Suppressor macrophage (primary cell): ENCODE data around the gene MID1.

Experiments used
- DNase-seq, 4 experiments: peaks; one replicate each; pipeline ENCODE4 v3.0.0-alpha.2; 2020 to 2022

Gene MID1

GRCh38 chrX:10484683-10485247, 135.6 kb downstream of the MID1 start:
- no peak for DNase-seq

GRCh38 chrX:10483191-10483831, 137.1 kb downstream of the MID1 start:
- no peak for DNase-seq

GRCh38 chrX:10482708-10483107, 137.7 kb downstream of the MID1 start:
- no peak for DNase-seq

- no peak for DNase-seq
Observed at GRCh38 chrX:10482261-10482660, 138.1 kb downstream of the MID1 start.

- DNase-seq = no peak
Observed at GRCh38 chrX:10480861-10481260, 139.5 kb downstream of the MID1 start.

- no peak for DNase-seq
Observed at GRCh38 chrX:10479508-10479907, 140.9 kb downstream of the MID1 start.

GRCh38 chrX:10477525-10477924, 142.9 kb downstream of the MID1 start:
- no peak for DNase-seq

- no peak for DNase-seq
Observed at GRCh38 chrX:10474913-10475568, 145.3 kb downstream of the MID1 start.

- DNase-seq = no peak
Observed at GRCh38 chrX:10474510-10474909, 145.9 kb downstream of the MID1 start.

- DNase-seq = no peak
Observed at GRCh38 chrX:10471418-10471817, 149.0 kb downstream of the MID1 start.

- no peak for DNase-seq
Observed at GRCh38 chrX:10470009-10470408, 150.4 kb downstream of the MID1 start.

GRCh38 chrX:10467793-10468192, 152.6 kb downstream of the MID1 start:
- peak; percentile 38 to 76 (median 54) for DNase-seq

- DNase-seq = no peak
Observed at GRCh38 chrX:10465254-10465653, 155.1 kb downstream of the MID1 start.

GRCh38 chrX:10457092-10457491, 163.3 kb downstream of the MID1 start:
- DNase-seq = peak; percentile 2 to 54 (median 38)

- no peak for DNase-seq
Observed at GRCh38 chrX:10453945-10454344, 166.4 kb downstream of the MID1 start.

GRCh38 chrX:10450959-10451355, 169.4 kb downstream of the MID1 start:
- DNase-seq = no peak

- DNase-seq = no peak
Observed at GRCh38 chrX:10450229-10450958, 170.0 kb downstream of the MID1 start.

GRCh38 chrX:10447564-10448214, 172.7 kb downstream of the MID1 start:
- no peak for DNase-seq

- peak in 1 of 4 experiments; percentile 1 for DNase-seq
Observed at GRCh38 chrX:10444204-10444603, 176.2 kb downstream of the MID1 start.

- DNase-seq = no peak
Observed at GRCh38 chrX:10441464-10441863, 178.9 kb downstream of the MID1 start.

- no peak for DNase-seq
Observed at GRCh38 chrX:10433296-10433965, 187.0 kb downstream of the MID1 start.

- DNase-seq = no peak
Observed at GRCh38 chrX:10429908-10430307, 190.5 kb downstream of the MID1 start.
